Measurements from ENCODE around the gene GALNT8. TPM values are rescaled to one million over a fixed set of nuclear protein-coding genes. Genes with fewer than 3 reads are reported as not detected.

Gene GALNT8
- polyA plus RNA-seq, 3 donors, result 0.04 TPM; not detected in 2

DNA sequence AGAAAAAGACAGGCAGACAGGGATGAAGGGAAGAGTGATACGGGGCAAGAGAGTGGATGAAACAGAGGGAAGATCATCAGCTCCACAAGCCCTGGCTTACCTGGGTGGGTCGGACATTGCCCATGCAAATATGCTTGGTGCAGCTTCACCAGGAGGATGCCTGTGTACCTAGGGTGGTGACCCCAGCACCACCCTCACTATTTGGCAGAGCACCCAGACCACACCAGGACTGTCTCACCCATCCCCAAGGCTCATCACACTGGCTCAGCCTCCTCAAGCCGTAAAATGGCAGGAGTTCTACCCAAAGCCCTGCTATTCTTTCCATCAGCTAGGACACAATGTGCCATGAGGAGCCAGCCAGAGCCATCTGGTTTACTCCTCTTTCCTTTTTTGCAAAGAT is 3.0 kb downstream of the GALNT8 start:
- no peak overlapping the region for H3K9ac ChIP-seq (ENCODE audit: insufficient read depth, low read length, poor library complexity, severe bottlenecking)
- no peak overlapping the region for H3K4me2 ChIP-seq (replicated peaks; ENCODE audit: extremely low read depth, low read length, poor library complexity, severe bottlenecking)
- Mint-ChIP-seq H3K4me3 (no peak overlapping the region), H3K9me3 (no peaks in the 10 kb centered on the region), H3K27me3 (ENCODE audit: low read depth in 3 of 3) (peaks cover 33 to 42% (median 37%) of the 10 kb centered on the region in 3 donors), H3K36me3 (no peaks in the 10 kb centered on the region), H3K27ac (no peak overlapping the region), H3K4me1 (no peaks in the 10 kb centered on the region)
- H3K27ac ChIP-seq (ENCODE audit: low read depth in 1 of 2, low read length in 2 of 2), result no peak overlapping the region
- H2AFZ ChIP-seq (ENCODE audit: insufficient read depth, low read depth, low read length, poor library complexity, severe bottlenecking), result no peak overlapping the region
- peaks cover 6 to 22% of the 10 kb centered on the region in 2 donors for H3K27me3 ChIP-seq (ENCODE audit: control insufficient read depth in 2 of 2, insufficient read depth in 2 of 2, low read length in 2 of 2)
- H3K9me3 ChIP-seq (replicated peaks in 1 of 2; ENCODE audit: control insufficient read depth in 1 of 2, insufficient read depth in 1 of 2, low read length in 2 of 2), result no peaks in the 10 kb centered on the region
- DNase-seq, result no peak
- H4K20me1 ChIP-seq (ENCODE audit: insufficient read depth, low read length), result no peaks in the 10 kb centered on the region
- H3K79me2 ChIP-seq (ENCODE audit: insufficient read depth, low read length), result no peaks in the 10 kb centered on the region
- H3K4me1 ChIP-seq (ENCODE audit: control insufficient read depth in 1 of 2, insufficient read depth in 2 of 2, low read length in 2 of 2), result no peaks in the 10 kb centered on the region
- TF ChIP-seq, protein P1, sequence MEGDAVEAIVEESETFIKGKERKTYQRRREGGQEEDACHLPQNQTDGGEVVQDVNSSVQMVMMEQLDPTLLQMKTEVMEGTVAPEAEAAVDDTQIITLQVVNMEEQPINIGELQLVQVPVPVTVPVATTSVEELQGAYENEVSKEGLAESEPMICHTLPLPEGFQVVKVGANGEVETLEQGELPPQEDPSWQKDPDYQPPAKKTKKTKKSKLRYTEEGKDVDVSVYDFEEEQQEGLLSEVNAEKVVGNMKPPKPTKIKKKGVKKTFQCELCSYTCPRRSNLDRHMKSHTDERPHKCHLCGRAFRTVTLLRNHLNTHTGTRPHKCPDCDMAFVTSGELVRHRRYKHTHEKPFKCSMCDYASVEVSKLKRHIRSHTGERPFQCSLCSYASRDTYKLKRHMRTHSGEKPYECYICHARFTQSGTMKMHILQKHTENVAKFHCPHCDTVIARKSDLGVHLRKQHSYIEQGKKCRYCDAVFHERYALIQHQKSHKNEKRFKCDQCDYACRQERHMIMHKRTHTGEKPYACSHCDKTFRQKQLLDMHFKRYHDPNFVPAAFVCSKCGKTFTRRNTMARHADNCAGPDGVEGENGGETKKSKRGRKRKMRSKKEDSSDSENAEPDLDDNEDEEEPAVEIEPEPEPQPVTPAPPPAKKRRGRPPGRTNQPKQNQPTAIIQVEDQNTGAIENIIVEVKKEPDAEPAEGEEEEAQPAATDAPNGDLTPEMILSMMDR (IDR thresholded peaks at IDR 0.05), result no peak
- intact Hi-C loops (cut with micrococcal nuclease), result no loop called here
- 100% methylated on average over 1 of the region's 3 CpGs for WGBS (ENCODE audit: insufficient coverage)
- H3K36me3 ChIP-seq (replicated peaks in 1 of 2; ENCODE audit: control insufficient read depth in 1 of 2, insufficient read depth in 2 of 2, low read length in 2 of 2), result no peaks in the 10 kb centered on the region
- H3K4me3 ChIP-seq (replicated peaks in 1 of 3; ENCODE audit: low read depth in 2 of 3, low read length in 3 of 3), result no peak overlapping the region

DNA sequence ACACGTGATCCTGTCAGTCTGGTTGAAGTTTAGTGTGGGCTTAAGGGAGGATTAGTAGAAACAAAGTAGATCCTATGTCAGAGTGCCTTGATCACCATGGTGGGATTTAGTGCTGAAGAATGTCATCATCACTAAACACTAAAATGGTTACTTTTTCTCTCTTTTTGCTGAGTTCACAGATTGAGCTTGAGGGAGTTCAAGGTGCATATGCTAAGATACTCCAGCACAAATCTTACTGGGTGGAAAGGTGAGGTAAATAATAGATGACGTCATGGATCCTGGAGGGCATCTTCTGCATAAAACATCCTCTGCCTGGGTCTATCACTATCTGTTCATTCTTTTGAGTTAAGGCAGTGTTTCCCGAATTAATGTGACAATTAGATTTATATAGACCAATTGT is 4.9 kb downstream of the GALNT8 start:
- intact Hi-C loops (cut with micrococcal nuclease), result no loop called here
- TF ChIP-seq, protein P1 (IDR thresholded peaks at IDR 0.05), result no peak
- no peaks in the 10 kb centered on the region for H4K20me1 ChIP-seq (ENCODE audit: insufficient read depth, low read length)

More for the DNA sequence above, 4.9 kb downstream of the GALNT8 start:
- Histone ChIP-seq H3K4me1 (ENCODE audit: control insufficient read depth in 1 of 2, insufficient read depth in 2 of 2, low read length in 2 of 2) (no peaks in the 10 kb centered on the region), H3K4me2 (replicated peaks; ENCODE audit: extremely low read depth, low read length, poor library complexity, severe bottlenecking) (no peak overlapping the region), H3K36me3 (replicated peaks in 1 of 2; ENCODE audit: control insufficient read depth in 1 of 2, insufficient read depth in 2 of 2, low read length in 2 of 2) (no peaks in the 10 kb centered on the region), H3K9me3 (replicated peaks in 1 of 2; ENCODE audit: control insufficient read depth in 1 of 2, insufficient read depth in 1 of 2, low read length in 2 of 2) (no peaks in the 10 kb centered on the region), H3K9ac (ENCODE audit: insufficient read depth, low read length, poor library complexity, severe bottlenecking) (no peak overlapping the region), H3K4me3 (replicated peaks in 1 of 3; ENCODE audit: low read depth in 2 of 3, low read length in 3 of 3) (no peak overlapping the region), H3K27ac (ENCODE audit: low read depth in 1 of 2, low read length in 2 of 2) (no peak overlapping the region), H3K27me3 (ENCODE audit: control insufficient read depth in 2 of 2, insufficient read depth in 2 of 2, low read length in 2 of 2) (peaks cover 6 to 18% of the 10 kb centered on the region in 2 donors), H2AFZ (ENCODE audit: insufficient read depth, low read depth, low read length, poor library complexity, severe bottlenecking) (no peak overlapping the region), H3K79me2 (ENCODE audit: insufficient read depth, low read length) (no peaks in the 10 kb centered on the region)
- no peak for DNase-seq
- Mint-ChIP-seq H3K9me3 (no peaks in the 10 kb centered on the region), H3K4me1 (no peaks in the 10 kb centered on the region), H3K4me3 (no peak overlapping the region), H3K27me3 (ENCODE audit: low read depth in 3 of 3) (peaks cover 20 to 33% (median 29%) of the 10 kb centered on the region in 3 donors), H3K36me3 (no peaks in the 10 kb centered on the region), H3K27ac (no peak overlapping the region)
- WGBS (ENCODE audit: insufficient coverage), result no CpG with 5 or more reads among the region's 3 CpGs
